ENCODE data around the gene ADAM33. TPM values are rescaled to one million over a fixed set of nuclear protein-coding genes. Genes with fewer than 3 reads are reported as not detected.
A peak's percentile ranks its signal among the peaks of the same experiment; 100 is the strongest.

Gene ADAM33
- total RNA-seq, 1 donor from 2014 or later: 87.4 TPM

GRCh38 chr20:3711484-3711941, 29.7 kb upstream of the ADAM33 start:
- Mint-ChIP-seq H3K27ac (no peak overlapping the region), H3K4me1 (no peaks in the 10 kb centered on the region), H3K4me3 (no peak overlapping the region), H3K36me3 (no peaks in the 10 kb centered on the region), H3K9me3 (no peaks in the 10 kb centered on the region), H3K27me3 (ENCODE audit: low read depth) (no peaks in the 10 kb centered on the region)
- TF ChIP-seq CTCF (IDR thresholded peaks at IDR 0.05; ENCODE audit: unreplicated experiment): no peak
- no peak for DNase-seq (ENCODE audit: low spot score in 2 of 2, unreplicated experiment in 2 of 2)

- Mint-ChIP-seq H3K9me3 (no peaks in the 10 kb centered on the region), H3K4me3 (no peak overlapping the region), H3K27me3 (ENCODE audit: low read depth) (no peaks in the 10 kb centered on the region), H3K36me3 (no peaks in the 10 kb centered on the region), H3K27ac (no peak overlapping the region), H3K4me1 (no peaks in the 10 kb centered on the region)
- peak; percentile 71 to 92 for DNase-seq (ENCODE audit: low spot score in 2 of 2, unreplicated experiment in 2 of 2)
- TF ChIP-seq CTCF (IDR thresholded peaks at IDR 0.05; ENCODE audit: unreplicated experiment): peak; percentile 99
Observed at GRCh38 chr20:3710703-3711483, 29.1 kb upstream of the ADAM33 start.

GRCh38 chr20:3710011-3710466, 28.2 kb upstream of the ADAM33 start:
- Mint-ChIP-seq H3K36me3 (no peaks in the 10 kb centered on the region), H3K27ac (no peak overlapping the region), H3K4me3 (no peak overlapping the region), H3K4me1 (no peaks in the 10 kb centered on the region), H3K9me3 (no peaks in the 10 kb centered on the region), H3K27me3 (ENCODE audit: low read depth) (no peaks in the 10 kb centered on the region)
- no peak for DNase-seq (ENCODE audit: low spot score in 2 of 2, unreplicated experiment in 2 of 2)
- no peak for TF ChIP-seq CTCF (IDR thresholded peaks at IDR 0.05; ENCODE audit: unreplicated experiment)

- no peaks in the 10 kb centered on the region for H3K4me1 Mint-ChIP-seq
- TF ChIP-seq CTCF (IDR thresholded peaks at IDR 0.05; ENCODE audit: unreplicated experiment): no peak
- no peaks in the 10 kb centered on the region for H3K9me3 Mint-ChIP-seq
- H3K36me3 Mint-ChIP-seq: no peaks in the 10 kb centered on the region
- DNase-seq (ENCODE audit: low spot score in 2 of 2, unreplicated experiment in 2 of 2): no peak
- H3K27me3 Mint-ChIP-seq (ENCODE audit: low read depth): no peaks in the 10 kb centered on the region
- H3K4me3 Mint-ChIP-seq: no peak overlapping the region
- H3K27ac Mint-ChIP-seq: no peak overlapping the region
Observed at GRCh38 chr20:3707508-3707899, 25.7 kb upstream of the ADAM33 start.

GRCh38 chr20:3706774-3707507, 25.1 kb upstream of the ADAM33 start:
- no peak for TF ChIP-seq CTCF (IDR thresholded peaks at IDR 0.05; ENCODE audit: unreplicated experiment)
- Mint-ChIP-seq H3K36me3 (no peaks in the 10 kb centered on the region), H3K4me1 (no peaks in the 10 kb centered on the region), H3K4me3 (no peak overlapping the region), H3K27ac (no peak overlapping the region), H3K27me3 (ENCODE audit: low read depth) (no peaks in the 10 kb centered on the region), H3K9me3 (no peaks in the 10 kb centered on the region)
- no peak for DNase-seq (ENCODE audit: low spot score in 2 of 2, unreplicated experiment in 2 of 2)

Data from mesothelial cell of epicardium (in vitro differentiated cells).